ENCODE data around the gene TPCN2.

The TPCN2 gene

GRCh38 chr11:69052343-69053168 lies 3.8 kb downstream of the TPCN2 start:
- peaks cover 3% of the 10 kb centered on the region for H3K36me3 ChIP-seq (ENCODE audit: insufficient read depth, low read length)
- H3K4me1 ChIP-seq (ENCODE audit: insufficient read depth, low read length) = peaks cover 14% of the 10 kb centered on the region
- no peak overlapping the region for H3K4me3 ChIP-seq (ENCODE audit: low read length)
- no peak overlapping the region for H2AFZ ChIP-seq (ENCODE audit: low read depth, low read length)
- no peaks in the 10 kb centered on the region for H3K9me3 ChIP-seq (ENCODE audit: low read length)
- no peaks in the 10 kb centered on the region for H3K27me3 ChIP-seq (ENCODE audit: insufficient read depth, low read length)

- no peak overlapping the region for H2AFZ ChIP-seq (ENCODE audit: low read depth, low read length)
- peaks cover 3% of the 10 kb centered on the region for H3K36me3 ChIP-seq (ENCODE audit: insufficient read depth, low read length)
- no peaks in the 10 kb centered on the region for H3K9me3 ChIP-seq (ENCODE audit: low read length)
- H3K4me3 ChIP-seq (ENCODE audit: low read length) = no peak overlapping the region
- peaks cover 13% of the 10 kb centered on the region for H3K4me1 ChIP-seq (ENCODE audit: insufficient read depth, low read length)
- no peaks in the 10 kb centered on the region for H3K27me3 ChIP-seq (ENCODE audit: insufficient read depth, low read length)
Observed at GRCh38 chr11:69053169-69053477, 4.4 kb downstream of the TPCN2 start.

GRCh38 chr11:69053546-69054396 lies 5.0 kb downstream of the TPCN2 start:
- no peaks in the 10 kb centered on the region for H3K9me3 ChIP-seq (ENCODE audit: low read length)
- H2AFZ ChIP-seq (ENCODE audit: low read depth, low read length) = no peak overlapping the region
- peaks cover 10% of the 10 kb centered on the region for H3K4me1 ChIP-seq (ENCODE audit: insufficient read depth, low read length)
- H3K27me3 ChIP-seq (ENCODE audit: insufficient read depth, low read length) = no peaks in the 10 kb centered on the region
- H3K36me3 ChIP-seq (ENCODE audit: insufficient read depth, low read length) = peaks cover 3% of the 10 kb centered on the region
- H3K4me3 ChIP-seq (ENCODE audit: low read length) = no peak overlapping the region

- Histone ChIP-seq H3K4me3 (ENCODE audit: low read length) (no peak overlapping the region), H3K27me3 (ENCODE audit: insufficient read depth, low read length) (no peaks in the 10 kb centered on the region), H3K36me3 (ENCODE audit: insufficient read depth, low read length) (peaks cover 3% of the 10 kb centered on the region), H3K9me3 (ENCODE audit: low read length) (no peaks in the 10 kb centered on the region), H3K4me1 (ENCODE audit: insufficient read depth, low read length) (peaks cover 5% of the 10 kb centered on the region), H2AFZ (ENCODE audit: low read depth, low read length) (no peak overlapping the region)
Observed at GRCh38 chr11:69054397-69055211, 5.9 kb downstream of the TPCN2 start.

GRCh38 chr11:69055212-69055586 lies 6.5 kb downstream of the TPCN2 start:
- Histone ChIP-seq H3K9me3 (ENCODE audit: low read length) (no peaks in the 10 kb centered on the region), H3K4me1 (ENCODE audit: insufficient read depth, low read length) (no peaks in the 10 kb centered on the region), H3K27me3 (ENCODE audit: insufficient read depth, low read length) (no peaks in the 10 kb centered on the region), H3K4me3 (ENCODE audit: low read length) (no peak overlapping the region), H3K36me3 (ENCODE audit: insufficient read depth, low read length) (peaks cover 3% of the 10 kb centered on the region), H2AFZ (ENCODE audit: low read depth, low read length) (no peak overlapping the region)

- Histone ChIP-seq H3K4me1 (ENCODE audit: insufficient read depth, low read length) (no peaks in the 10 kb centered on the region), H3K36me3 (ENCODE audit: insufficient read depth, low read length) (peaks cover 3% of the 10 kb centered on the region), H3K9me3 (ENCODE audit: low read length) (no peaks in the 10 kb centered on the region)
Observed at GRCh38 chr11:69055598-69056516, 7.1 kb downstream of the TPCN2 start.

GRCh38 chr11:69057236-69057635 lies 8.5 kb downstream of the TPCN2 start:
- Histone ChIP-seq H3K36me3 (ENCODE audit: insufficient read depth, low read length) (peaks cover 3% of the 10 kb centered on the region), H3K4me3 (ENCODE audit: low read length) (no peak overlapping the region), H3K4me1 (ENCODE audit: insufficient read depth, low read length) (no peaks in the 10 kb centered on the region), H2AFZ (ENCODE audit: low read depth, low read length) (no peak overlapping the region), H3K27me3 (ENCODE audit: insufficient read depth, low read length) (no peaks in the 10 kb centered on the region), H3K9me3 (ENCODE audit: low read length) (no peaks in the 10 kb centered on the region)

More at GRCh38 chr11:69055598-69056516, 7.1 kb downstream of the TPCN2 start:
- no peaks in the 10 kb centered on the region for H3K27me3 ChIP-seq (ENCODE audit: insufficient read depth, low read length)
- H2AFZ ChIP-seq (ENCODE audit: low read depth, low read length) = no peak overlapping the region
- H3K4me3 ChIP-seq (ENCODE audit: low read length) = no peak overlapping the region

- Histone ChIP-seq H3K4me3 (ENCODE audit: low read length) (no peak overlapping the region), H2AFZ (ENCODE audit: low read depth, low read length) (no peak overlapping the region), H3K36me3 (ENCODE audit: insufficient read depth, low read length) (peaks cover 9% of the 10 kb centered on the region), H3K9me3 (ENCODE audit: low read length) (no peaks in the 10 kb centered on the region), H3K27me3 (ENCODE audit: insufficient read depth, low read length) (no peaks in the 10 kb centered on the region), H3K4me1 (ENCODE audit: insufficient read depth, low read length) (no peaks in the 10 kb centered on the region)
Observed at GRCh38 chr11:69057801-69058200, 9.1 kb downstream of the TPCN2 start.

- no peak overlapping the region for H2AFZ ChIP-seq (ENCODE audit: low read depth, low read length)
- no peaks in the 10 kb centered on the region for H3K27me3 ChIP-seq (ENCODE audit: insufficient read depth, low read length)
- no peaks in the 10 kb centered on the region for H3K9me3 ChIP-seq (ENCODE audit: low read length)
- H3K4me1 ChIP-seq (ENCODE audit: insufficient read depth, low read length) = no peaks in the 10 kb centered on the region
- H3K36me3 ChIP-seq (ENCODE audit: insufficient read depth, low read length) = peaks cover 10% of the 10 kb centered on the region
- no peak overlapping the region for H3K4me3 ChIP-seq (ENCODE audit: low read length)
Observed at GRCh38 chr11:69058511-69059270, 10.0 kb downstream of the TPCN2 start.

- H3K27me3 ChIP-seq (ENCODE audit: insufficient read depth, low read length) = no peaks in the 10 kb centered on the region
- H3K9me3 ChIP-seq (ENCODE audit: low read length) = no peaks in the 10 kb centered on the region
- no peaks in the 10 kb centered on the region for H3K4me1 ChIP-seq (ENCODE audit: insufficient read depth, low read length)
- no peak overlapping the region for H2AFZ ChIP-seq (ENCODE audit: low read depth, low read length)
- H3K4me3 ChIP-seq (ENCODE audit: low read length) = no peak overlapping the region
- peaks cover 10% of the 10 kb centered on the region for H3K36me3 ChIP-seq (ENCODE audit: insufficient read depth, low read length)
Observed at GRCh38 chr11:69059429-69059828, 10.7 kb downstream of the TPCN2 start.

GRCh38 chr11:69059985-69060384 lies 11.3 kb downstream of the TPCN2 start:
- Histone ChIP-seq H3K4me3 (ENCODE audit: low read length) (no peak overlapping the region), H3K27me3 (ENCODE audit: insufficient read depth, low read length) (no peaks in the 10 kb centered on the region), H3K9me3 (ENCODE audit: low read length) (no peaks in the 10 kb centered on the region), H3K36me3 (ENCODE audit: insufficient read depth, low read length) (peaks cover 10% of the 10 kb centered on the region), H2AFZ (ENCODE audit: low read depth, low read length) (no peak overlapping the region), H3K4me1 (ENCODE audit: insufficient read depth, low read length) (no peaks in the 10 kb centered on the region)
